ENCODE data around the gene SMIM28. TPM values are rescaled to one million over a fixed set of nuclear protein-coding genes. Genes with fewer than 3 reads are reported as not detected.

Gene SMIM28
- total and polyA plus RNA-seq, 9 of the 15 experiments (the other 6 are each of a cell fraction or from before 2014, with no cell fraction given), result not detected

GRCh38 chr6:138336221-138336620, 41.5 kb upstream of the SMIM28 start (continued):
- no peak for TF ChIP-seq ZNF197 (CRISPR knock-in tag; IDR thresholded peaks at IDR 0.05; ENCODE audit: low read depth)
- no peak for TF ChIP-seq KHSRP (IDR thresholded peaks at IDR 0.05)
- TF ChIP-seq CTBP1 (IDR thresholded peaks at IDR 0.05; ENCODE audit: borderline replicate concordance), result no peak
- no peak for TF ChIP-seq THRA (IDR thresholded peaks at IDR 0.05)
- no peak for TF ChIP-seq ETV1 (tag; conservative IDR thresholded peaks at IDR 0.05; ENCODE audit: low read depth)
- TF ChIP-seq TAF9B (IDR thresholded peaks at IDR 0.05; ENCODE audit: partially characterized antibody), result no peak
- peak; percentile 68; the same call in 1 of the 2 replicates for TF ChIP-seq TFAP4 (CRISPR knock-in tag; IDR thresholded peaks at IDR 0.05; ENCODE audit: borderline replicate concordance)
- TF ChIP-seq ATF6 (CRISPR knock-in tag; IDR thresholded peaks at IDR 0.05), result no peak
- no peak for TF ChIP-seq ZNF57 (CRISPR knock-in tag; IDR thresholded peaks at IDR 0.05)
- TF ChIP-seq ZNF551 (CRISPR knock-in tag; IDR thresholded peaks at IDR 0.05), result no peak
- TF ChIP-seq ZBTB17 (CRISPR knock-in tag; IDR thresholded peaks at IDR 0.05), result no peak
- TF ChIP-seq ZNF445 (CRISPR knock-in tag; IDR thresholded peaks at IDR 0.05; ENCODE audit: low read depth), result no peak
- TF ChIP-seq ZKSCAN3 (CRISPR knock-in tag; IDR thresholded peaks at IDR 0.05), result no peak
- TF ChIP-seq ZNF764 (CRISPR knock-in tag; IDR thresholded peaks at IDR 0.05; ENCODE audit: low read depth), result no peak
- no peak for TF ChIP-seq ZBTB9 (CRISPR knock-in tag; IDR thresholded peaks at IDR 0.05)
- TF ChIP-seq FOSL1 (tag; conservative IDR thresholded peaks at IDR 0.05), result no peak
- no peak for TF ChIP-seq NCOA2 (IDR thresholded peaks at IDR 0.05; ENCODE audit: partially characterized antibody in 2 of 2)
- no peak for TF ChIP-seq BCOR (IDR thresholded peaks at IDR 0.05)
- TF ChIP-seq RNF219 (CRISPR knock-in tag; IDR thresholded peaks at IDR 0.05), result no peak
- TF ChIP-seq SETDB1 (IDR thresholded peaks at IDR 0.05; ENCODE audit: low read length), result no peak
